ENCODE measurements around the gene PTPRN2.

DNA sequence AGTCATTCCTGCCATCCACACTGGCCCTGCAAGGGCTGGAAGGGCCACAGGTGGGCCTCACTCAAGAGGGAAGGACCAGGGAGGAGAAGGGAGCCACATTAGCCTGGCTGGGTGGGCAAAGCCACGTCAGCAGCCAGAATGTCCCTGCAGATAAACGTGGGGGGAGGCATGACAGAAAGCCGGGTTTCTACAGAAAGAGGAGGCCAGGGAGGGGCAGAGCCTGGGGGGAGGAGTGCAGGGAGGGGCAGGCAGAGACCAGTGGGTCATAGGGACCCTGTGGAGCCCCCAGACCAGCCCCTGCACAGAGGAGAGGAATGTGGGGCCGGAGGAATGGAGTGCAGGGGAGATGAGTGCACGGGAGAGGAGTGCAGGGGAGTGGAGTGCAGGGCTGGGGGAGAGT lies 590.2 kb downstream of the PTPRN2 start:
- TF ChIP-seq, protein P1, sequence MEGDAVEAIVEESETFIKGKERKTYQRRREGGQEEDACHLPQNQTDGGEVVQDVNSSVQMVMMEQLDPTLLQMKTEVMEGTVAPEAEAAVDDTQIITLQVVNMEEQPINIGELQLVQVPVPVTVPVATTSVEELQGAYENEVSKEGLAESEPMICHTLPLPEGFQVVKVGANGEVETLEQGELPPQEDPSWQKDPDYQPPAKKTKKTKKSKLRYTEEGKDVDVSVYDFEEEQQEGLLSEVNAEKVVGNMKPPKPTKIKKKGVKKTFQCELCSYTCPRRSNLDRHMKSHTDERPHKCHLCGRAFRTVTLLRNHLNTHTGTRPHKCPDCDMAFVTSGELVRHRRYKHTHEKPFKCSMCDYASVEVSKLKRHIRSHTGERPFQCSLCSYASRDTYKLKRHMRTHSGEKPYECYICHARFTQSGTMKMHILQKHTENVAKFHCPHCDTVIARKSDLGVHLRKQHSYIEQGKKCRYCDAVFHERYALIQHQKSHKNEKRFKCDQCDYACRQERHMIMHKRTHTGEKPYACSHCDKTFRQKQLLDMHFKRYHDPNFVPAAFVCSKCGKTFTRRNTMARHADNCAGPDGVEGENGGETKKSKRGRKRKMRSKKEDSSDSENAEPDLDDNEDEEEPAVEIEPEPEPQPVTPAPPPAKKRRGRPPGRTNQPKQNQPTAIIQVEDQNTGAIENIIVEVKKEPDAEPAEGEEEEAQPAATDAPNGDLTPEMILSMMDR (conservative IDR thresholded peaks at IDR 0.05 in 1 of 2, IDR thresholded peaks at IDR 0.05 in 1 of 2; ENCODE audit: extremely low read depth in 1 of 2, insufficient read depth in 1 of 2, low read depth in 1 of 2, low read length in 2 of 2): no peak
- TF ChIP-seq EZH2 (IDR thresholded peaks at IDR 0.05; ENCODE audit: borderline replicate concordance, low read length): no peak

All from mammary epithelial cell (primary cell).